ENCODE measurements around the gene SLC35C1. TPM values are rescaled to one million over a fixed set of nuclear protein-coding genes. Genes with fewer than 3 reads are reported as not detected.
A peak's percentile ranks its signal among the peaks of the same experiment; 100 is the strongest.

Gene SLC35C1
- total RNA-seq, 1 donor from 2014 or later, result 2.6 TPM

- Histone ChIP-seq H3K9me3 (ENCODE audit: control insufficient read depth in 3 of 3, low read length in 3 of 3) (no peaks in the 10 kb centered on the region), H3K4me1 (ENCODE audit: control insufficient read depth in 3 of 3, insufficient read depth in 3 of 3, low read length in 3 of 3) (peaks cover 86 to 90% (median 87%) of the 10 kb centered on the region in 3 donors), H3K27ac (ENCODE audit: low read depth, low read length) (peak overlapping the region; percentile 84), H3K4me3 (ENCODE audit: low read length in 3 of 3) (peak overlapping the region in 1 of 3 donors; percentile 27), H3K9ac (ENCODE audit: low read depth in 1 of 3, low read length in 3 of 3) (peak overlapping the region in 2 of 3 donors; percentile 28 to 62), H3K36me3 (ENCODE audit: control insufficient read depth in 3 of 3, insufficient read depth in 3 of 3, low read length in 3 of 3) (peaks cover 10 to 19% (median 14%) of the 10 kb centered on the region in 3 donors), H3K27me3 (ENCODE audit: control insufficient read depth in 3 of 3, insufficient read depth in 3 of 3, low read length in 3 of 3) (no peaks in the 10 kb centered on the region)
These were observed 47.2 kb downstream of the SLC35C1 start for GRCh38 chr11:45852018-45852711.

- no peaks in the 10 kb centered on the region for H3K27me3 ChIP-seq (ENCODE audit: control insufficient read depth in 3 of 3, insufficient read depth in 3 of 3, low read length in 3 of 3)
- H3K9me3 ChIP-seq (ENCODE audit: control insufficient read depth in 3 of 3, low read length in 3 of 3), result no peaks in the 10 kb centered on the region
- H3K4me1 ChIP-seq (ENCODE audit: control insufficient read depth in 3 of 3, insufficient read depth in 3 of 3, low read length in 3 of 3), result peaks cover 92 to 94% (median 93%) of the 10 kb centered on the region in 3 donors
- peak overlapping the region in 2 of 3 donors; percentile 28 to 35 for H3K9ac ChIP-seq (ENCODE audit: low read depth in 1 of 3, low read length in 3 of 3)
- peak overlapping the region; percentile 84 for H3K27ac ChIP-seq (ENCODE audit: low read depth, low read length)
- H3K4me3 ChIP-seq (ENCODE audit: low read length in 3 of 3), result peak overlapping the region in 1 of 3 donors; percentile 25
- H3K36me3 ChIP-seq (ENCODE audit: control insufficient read depth in 3 of 3, insufficient read depth in 3 of 3, low read length in 3 of 3), result peaks cover 12 to 21% (median 17%) of the 10 kb centered on the region in 3 donors
These were observed 47.8 kb downstream of the SLC35C1 start for GRCh38 chr11:45852712-45853101.

DNA sequence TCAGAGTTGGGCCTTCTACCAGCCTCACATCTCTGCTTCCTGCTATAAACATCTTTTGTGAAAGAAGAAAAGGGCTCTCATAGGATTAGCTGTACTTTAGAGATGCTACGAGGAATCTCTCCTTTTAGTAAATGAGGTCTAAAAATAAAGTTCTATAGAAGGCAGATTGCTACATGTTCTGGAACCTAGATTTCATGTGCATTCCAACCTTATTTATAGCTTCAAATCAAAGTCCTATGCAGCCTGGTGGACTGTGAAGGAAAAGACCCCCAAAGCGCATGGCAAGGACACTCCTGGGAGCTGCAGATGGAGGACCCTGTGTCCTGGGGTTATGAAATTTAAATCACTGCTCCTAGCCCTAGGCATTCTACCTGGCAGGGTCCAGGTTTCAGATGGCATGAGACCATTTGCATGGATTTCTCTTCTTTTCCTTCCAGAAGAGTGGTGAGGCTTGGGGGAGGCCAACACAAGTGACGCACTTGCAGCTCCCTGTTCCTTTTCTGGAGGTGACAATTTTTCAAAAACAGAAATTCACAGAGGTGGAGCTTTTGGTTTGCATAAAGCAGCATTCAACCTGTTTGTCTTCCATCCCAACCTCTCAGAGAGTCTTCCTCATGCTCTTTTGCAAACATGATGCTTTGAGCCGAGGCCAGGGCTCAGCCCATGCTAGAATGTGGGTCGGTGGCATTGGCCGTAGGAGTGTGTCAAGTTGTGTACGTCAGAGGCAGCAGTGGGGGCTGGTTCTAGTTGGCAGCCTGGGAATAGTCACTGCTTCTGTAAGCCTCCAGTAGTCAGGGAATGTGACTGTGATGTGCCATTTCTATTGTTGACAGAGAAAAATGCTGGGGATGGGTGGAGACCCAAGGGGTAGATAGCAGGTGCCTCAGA lies 48.6 kb downstream of the SLC35C1 start:
- H3K27me3 ChIP-seq (ENCODE audit: control insufficient read depth in 3 of 3, insufficient read depth in 3 of 3, low read length in 3 of 3), result no peaks in the 10 kb centered on the region
- H3K4me1 ChIP-seq (ENCODE audit: control insufficient read depth in 3 of 3, insufficient read depth in 3 of 3, low read length in 3 of 3), result peaks cover 94 to 98% (median 95%) of the 10 kb centered on the region in 3 donors
- H3K9ac ChIP-seq (ENCODE audit: low read depth in 1 of 3, low read length in 3 of 3), result peak overlapping the region in 2 of 3 donors; percentile 1 to 46
- no peaks in the 10 kb centered on the region for H3K9me3 ChIP-seq (ENCODE audit: control insufficient read depth in 3 of 3, low read length in 3 of 3)
- H3K4me3 ChIP-seq (ENCODE audit: low read length in 3 of 3), result peak overlapping the region in 2 of 3 donors; percentile 3 to 11
- peaks cover 12 to 21% (median 17%) of the 10 kb centered on the region in 3 donors for H3K36me3 ChIP-seq (ENCODE audit: control insufficient read depth in 3 of 3, insufficient read depth in 3 of 3, low read length in 3 of 3)
- peak overlapping the region; percentile 84 for H3K27ac ChIP-seq (ENCODE audit: low read depth, low read length)

- H3K9me3 ChIP-seq (ENCODE audit: control insufficient read depth in 3 of 3, low read length in 3 of 3), result no peaks in the 10 kb centered on the region
- peaks cover 94 to 98% (median 95%) of the 10 kb centered on the region in 3 donors for H3K4me1 ChIP-seq (ENCODE audit: control insufficient read depth in 3 of 3, insufficient read depth in 3 of 3, low read length in 3 of 3)
- H3K27ac ChIP-seq (ENCODE audit: low read depth, low read length), result peak overlapping the region; percentile 84
- peaks cover 14 to 25% (median 17%) of the 10 kb centered on the region in 3 donors for H3K36me3 ChIP-seq (ENCODE audit: control insufficient read depth in 3 of 3, insufficient read depth in 3 of 3, low read length in 3 of 3)
- no peaks in the 10 kb centered on the region for H3K27me3 ChIP-seq (ENCODE audit: control insufficient read depth in 3 of 3, insufficient read depth in 3 of 3, low read length in 3 of 3)
- H3K4me3 ChIP-seq (ENCODE audit: low read length in 3 of 3), result no peak overlapping the region
- H3K9ac ChIP-seq (ENCODE audit: low read depth in 1 of 3, low read length in 3 of 3), result peak overlapping the region in 2 of 3 donors; percentile 29 to 63
These were observed 50.4 kb downstream of the SLC35C1 start for GRCh38 chr11:45855308-45855707.

GRCh38 chr11:45856044-45856468 lies 51.1 kb downstream of the SLC35C1 start:
- Histone ChIP-seq H3K9me3 (ENCODE audit: control insufficient read depth in 3 of 3, low read length in 3 of 3) (no peaks in the 10 kb centered on the region), H3K9ac (ENCODE audit: low read depth in 1 of 3, low read length in 3 of 3) (peak overlapping the region; percentile 29 to 63 (median 59)), H3K27me3 (ENCODE audit: control insufficient read depth in 3 of 3, insufficient read depth in 3 of 3, low read length in 3 of 3) (no peaks in the 10 kb centered on the region), H3K27ac (ENCODE audit: low read depth, low read length) (peak overlapping the region; percentile 84), H3K4me1 (ENCODE audit: control insufficient read depth in 3 of 3, insufficient read depth in 3 of 3, low read length in 3 of 3) (peaks cover 93 to 98% (median 95%) of the 10 kb centered on the region in 3 donors), H3K36me3 (ENCODE audit: control insufficient read depth in 3 of 3, insufficient read depth in 3 of 3, low read length in 3 of 3) (peaks cover 17 to 33% (median 21%) of the 10 kb centered on the region in 3 donors), H3K4me3 (ENCODE audit: low read length in 3 of 3) (no peak overlapping the region)

DNA sequence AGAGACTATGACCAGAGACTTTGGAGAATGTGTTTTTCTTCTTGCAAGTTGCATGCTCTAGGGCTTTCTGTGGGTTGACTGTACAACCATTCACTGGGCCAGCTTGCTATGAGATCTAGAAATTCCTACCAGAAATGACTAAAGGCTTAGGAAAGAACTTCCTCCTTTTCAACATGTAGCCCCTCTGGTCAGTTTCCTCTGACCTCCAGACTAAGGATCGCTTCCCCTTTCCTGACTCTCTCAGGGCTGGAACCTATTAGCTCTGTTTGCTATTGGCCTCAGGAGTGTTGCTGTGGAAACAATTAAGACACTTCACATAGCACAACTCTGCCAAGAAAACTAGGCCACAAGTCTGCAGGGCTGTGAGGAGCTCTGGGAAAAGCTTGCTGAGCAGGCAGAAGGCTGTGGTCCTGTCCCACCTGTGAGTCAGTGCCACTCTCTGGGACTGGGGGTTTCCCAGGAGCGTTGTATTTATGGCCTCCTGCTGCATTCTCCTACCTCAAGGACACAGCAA lies 53.1 kb downstream of the SLC35C1 start:
- peak overlapping the region; percentile 84 for H3K27ac ChIP-seq (ENCODE audit: low read depth, low read length)
- H3K9me3 ChIP-seq (ENCODE audit: control insufficient read depth in 3 of 3, low read length in 3 of 3), result no peaks in the 10 kb centered on the region
- peak overlapping the region; percentile 50 to 77 (median 60) for H3K9ac ChIP-seq (ENCODE audit: low read depth in 1 of 3, low read length in 3 of 3)
- no peaks in the 10 kb centered on the region for H3K27me3 ChIP-seq (ENCODE audit: control insufficient read depth in 3 of 3, insufficient read depth in 3 of 3, low read length in 3 of 3)
- H3K4me3 ChIP-seq (ENCODE audit: low read length in 3 of 3), result peak overlapping the region; percentile 23 to 62 (median 56)
- H3K36me3 ChIP-seq (ENCODE audit: control insufficient read depth in 3 of 3, insufficient read depth in 3 of 3, low read length in 3 of 3), result peaks cover 33 to 50% (median 35%) of the 10 kb centered on the region in 3 donors
- peaks cover 74 to 89% (median 80%) of the 10 kb centered on the region in 3 donors for H3K4me1 ChIP-seq (ENCODE audit: control insufficient read depth in 3 of 3, insufficient read depth in 3 of 3, low read length in 3 of 3)

- peak overlapping the region in 2 of 3 donors; percentile 56 to 62 for H3K4me3 ChIP-seq (ENCODE audit: low read length in 3 of 3)
- peaks cover 41 to 56% (median 43%) of the 10 kb centered on the region in 3 donors for H3K36me3 ChIP-seq (ENCODE audit: control insufficient read depth in 3 of 3, insufficient read depth in 3 of 3, low read length in 3 of 3)
- H3K4me1 ChIP-seq (ENCODE audit: control insufficient read depth in 3 of 3, insufficient read depth in 3 of 3, low read length in 3 of 3), result peaks cover 65 to 81% (median 71%) of the 10 kb centered on the region in 3 donors
- H3K9ac ChIP-seq (ENCODE audit: low read depth in 1 of 3, low read length in 3 of 3), result peak overlapping the region; percentile 50 to 77 (median 60)
- H3K27ac ChIP-seq (ENCODE audit: low read depth, low read length), result peak overlapping the region; percentile 84
- no peaks in the 10 kb centered on the region for H3K27me3 ChIP-seq (ENCODE audit: control insufficient read depth in 3 of 3, insufficient read depth in 3 of 3, low read length in 3 of 3)
- no peaks in the 10 kb centered on the region for H3K9me3 ChIP-seq (ENCODE audit: control insufficient read depth in 3 of 3, low read length in 3 of 3)
These were observed 53.9 kb downstream of the SLC35C1 start for GRCh38 chr11:45858751-45859398.

- Histone ChIP-seq H3K27me3 (ENCODE audit: control insufficient read depth in 3 of 3, insufficient read depth in 3 of 3, low read length in 3 of 3) (no peaks in the 10 kb centered on the region), H3K36me3 (ENCODE audit: control insufficient read depth in 3 of 3, insufficient read depth in 3 of 3, low read length in 3 of 3) (peaks cover 47 to 63% (median 50%) of the 10 kb centered on the region in 3 donors), H3K4me1 (ENCODE audit: control insufficient read depth in 3 of 3, insufficient read depth in 3 of 3, low read length in 3 of 3) (peaks cover 60 to 72% (median 64%) of the 10 kb centered on the region in 3 donors), H3K4me3 (ENCODE audit: low read length in 3 of 3) (peak overlapping the region in 2 of 3 donors; percentile 56 to 62), H3K9ac (ENCODE audit: low read depth in 1 of 3, low read length in 3 of 3) (peak overlapping the region in 2 of 3 donors; percentile 60 to 77), H3K9me3 (ENCODE audit: control insufficient read depth in 3 of 3, low read length in 3 of 3) (no peaks in the 10 kb centered on the region), H3K27ac (ENCODE audit: low read depth, low read length) (peak overlapping the region; percentile 84)
These were observed 54.8 kb downstream of the SLC35C1 start for GRCh38 chr11:45859661-45860140.

DNA sequence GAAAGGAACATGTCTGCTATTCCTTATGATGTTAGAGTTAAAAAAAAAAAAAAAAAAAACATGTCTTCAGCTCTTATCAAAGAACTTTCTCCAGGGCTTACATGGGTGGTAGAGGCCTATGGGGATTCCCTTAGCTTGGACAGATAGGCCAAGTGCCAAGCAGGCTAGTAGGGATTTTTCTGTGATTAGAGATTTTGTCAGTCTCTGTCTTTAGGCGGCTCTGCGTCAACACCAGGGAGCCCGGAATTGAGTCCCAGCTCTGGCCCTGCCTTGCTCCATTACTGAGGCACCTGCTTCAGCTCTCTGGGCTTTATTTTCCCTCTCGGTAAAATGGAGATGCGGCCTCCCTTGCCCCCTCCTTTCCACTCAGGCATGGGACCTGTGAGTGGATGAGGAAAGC lies 55.4 kb downstream of the SLC35C1 start:
- H3K9me3 ChIP-seq (ENCODE audit: control insufficient read depth in 3 of 3, low read length in 3 of 3), result no peaks in the 10 kb centered on the region
- peak overlapping the region; percentile 84 for H3K27ac ChIP-seq (ENCODE audit: low read depth, low read length)
- H3K27me3 ChIP-seq (ENCODE audit: control insufficient read depth in 3 of 3, insufficient read depth in 3 of 3, low read length in 3 of 3), result no peaks in the 10 kb centered on the region
- peak overlapping the region in 2 of 3 donors; percentile 35 to 71 for H3K9ac ChIP-seq (ENCODE audit: low read depth in 1 of 3, low read length in 3 of 3)
- H3K4me3 ChIP-seq (ENCODE audit: low read length in 3 of 3), result peak overlapping the region in 1 of 3 donors; percentile 41
- H3K36me3 ChIP-seq (ENCODE audit: control insufficient read depth in 3 of 3, insufficient read depth in 3 of 3, low read length in 3 of 3), result peaks cover 51 to 67% (median 52%) of the 10 kb centered on the region in 3 donors
- peaks cover 53 to 66% (median 57%) of the 10 kb centered on the region in 3 donors for H3K4me1 ChIP-seq (ENCODE audit: control insufficient read depth in 3 of 3, insufficient read depth in 3 of 3, low read length in 3 of 3)
